ENCODE measurements around the gene RHCE.

DNA sequence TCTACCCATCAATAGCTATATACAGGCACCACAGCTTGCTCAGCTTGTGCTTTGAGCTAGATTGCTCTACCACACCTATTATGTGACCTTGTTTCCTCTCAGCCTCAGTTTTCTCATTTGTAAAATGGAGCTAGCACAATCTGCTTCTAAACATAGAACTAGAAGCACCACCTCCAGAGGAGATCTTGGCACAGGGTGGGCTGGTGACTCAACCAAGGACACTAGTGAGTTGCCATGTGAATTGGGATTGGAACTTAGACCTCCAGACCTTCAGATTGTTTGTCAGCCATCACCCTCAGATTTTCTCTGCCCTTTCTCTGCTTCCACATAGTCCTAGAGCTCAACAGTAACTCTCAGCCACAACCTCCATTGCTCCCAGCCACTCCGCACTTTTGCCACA, 7.1 kb upstream of the RHCE start:
- TF ChIP-seq, protein P1, sequence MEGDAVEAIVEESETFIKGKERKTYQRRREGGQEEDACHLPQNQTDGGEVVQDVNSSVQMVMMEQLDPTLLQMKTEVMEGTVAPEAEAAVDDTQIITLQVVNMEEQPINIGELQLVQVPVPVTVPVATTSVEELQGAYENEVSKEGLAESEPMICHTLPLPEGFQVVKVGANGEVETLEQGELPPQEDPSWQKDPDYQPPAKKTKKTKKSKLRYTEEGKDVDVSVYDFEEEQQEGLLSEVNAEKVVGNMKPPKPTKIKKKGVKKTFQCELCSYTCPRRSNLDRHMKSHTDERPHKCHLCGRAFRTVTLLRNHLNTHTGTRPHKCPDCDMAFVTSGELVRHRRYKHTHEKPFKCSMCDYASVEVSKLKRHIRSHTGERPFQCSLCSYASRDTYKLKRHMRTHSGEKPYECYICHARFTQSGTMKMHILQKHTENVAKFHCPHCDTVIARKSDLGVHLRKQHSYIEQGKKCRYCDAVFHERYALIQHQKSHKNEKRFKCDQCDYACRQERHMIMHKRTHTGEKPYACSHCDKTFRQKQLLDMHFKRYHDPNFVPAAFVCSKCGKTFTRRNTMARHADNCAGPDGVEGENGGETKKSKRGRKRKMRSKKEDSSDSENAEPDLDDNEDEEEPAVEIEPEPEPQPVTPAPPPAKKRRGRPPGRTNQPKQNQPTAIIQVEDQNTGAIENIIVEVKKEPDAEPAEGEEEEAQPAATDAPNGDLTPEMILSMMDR (IDR thresholded peaks at IDR 0.05 in 2 of 3, conservative IDR thresholded peaks at IDR 0.05 in 1 of 3; ENCODE audit: insufficient read depth in 2 of 3, low read depth in 1 of 3, low read length in 3 of 3): no peak
- TF ChIP-seq TEAD4 (IDR thresholded peaks at IDR 0.05; ENCODE audit: low read length) (no peak), TEAD4 (CRISPR knock-in tag; IDR thresholded peaks at IDR 0.05; ENCODE audit: borderline replicate concordance) (no peak)

Measured in K562 (cell line).